ENCODE results near the gene CCDC85B. TPM values are rescaled to one million over a fixed set of nuclear protein-coding genes. Genes with fewer than 3 reads are reported as not detected.

Gene CCDC85B
- polyA plus RNA-seq, 1 of the 3 experiments (the other 2 are of a cell fraction) = 52.8 TPM

DNA sequence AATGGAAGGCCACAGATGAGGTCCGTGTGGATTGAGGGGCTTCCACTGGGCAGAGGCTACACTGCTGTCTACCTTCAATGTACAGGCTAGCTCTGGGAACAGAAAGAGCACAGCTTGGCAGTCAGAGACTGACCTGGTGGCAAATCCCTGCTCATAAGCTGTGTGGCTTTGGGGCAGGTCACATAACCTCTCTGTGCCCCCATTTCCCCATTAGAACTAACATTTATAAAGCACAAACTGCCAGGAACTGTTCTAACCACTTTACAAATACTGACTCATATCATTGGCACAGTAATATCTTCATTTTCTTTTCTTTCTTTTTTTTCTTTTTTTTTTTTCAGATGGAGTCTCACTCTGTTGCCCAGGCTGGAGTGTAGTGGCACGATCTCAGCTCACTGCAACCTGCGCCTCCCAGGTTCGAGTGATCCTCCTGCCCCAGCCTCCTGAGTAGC, 6.6 kb downstream of the CCDC85B start:
- peak overlapping the region; percentile 97 for H3K9ac ChIP-seq
- H3K27me3 ChIP-seq (ENCODE audit: insufficient read depth) = no peaks in the 10 kb centered on the region
- H3K36me3 ChIP-seq (replicated peaks in 1 of 2; ENCODE audit: control insufficient read depth in 1 of 2, insufficient read depth in 2 of 2, low read length in 1 of 2) = peaks cover 0 to 44% of the 10 kb centered on the region in 2 experiments
- ChIA-PET CTCF (interaction anchor here (0.8 to 4.9 kb wide), 4 partner anchors 8 to 12 kb away, joined by 3 to 20 read pairs (median 12); partner anchors contain the start of genes CCDC85B and FIBP), POLR2A (no interaction called here)
- H3K79me2 ChIP-seq (ENCODE audit: insufficient read depth) = peaks cover 96% of the 10 kb centered on the region
- H3K4me3 ChIP-seq (ENCODE audit: low read depth in 2 of 2, low read length in 1 of 2) = peak overlapping the region in 1 of 2 experiments; percentile 82; a peak in 2 of 4 replicates
- peaks cover 19 to 48% of the 10 kb centered on the region in 2 experiments; a peak in 3 of 4 replicates for H3K4me1 ChIP-seq (ENCODE audit: control insufficient read depth in 1 of 2, insufficient read depth in 2 of 2, low read depth in 1 of 2, low read length in 1 of 2)
- peak overlapping the region in 1 of 2 experiments; percentile 94; a peak in 2 of 4 replicates for H3K27ac ChIP-seq (ENCODE audit: low read depth in 2 of 2, low read length in 1 of 2)
- no peak for DNase-seq
- TF ChIP-seq, protein P1, sequence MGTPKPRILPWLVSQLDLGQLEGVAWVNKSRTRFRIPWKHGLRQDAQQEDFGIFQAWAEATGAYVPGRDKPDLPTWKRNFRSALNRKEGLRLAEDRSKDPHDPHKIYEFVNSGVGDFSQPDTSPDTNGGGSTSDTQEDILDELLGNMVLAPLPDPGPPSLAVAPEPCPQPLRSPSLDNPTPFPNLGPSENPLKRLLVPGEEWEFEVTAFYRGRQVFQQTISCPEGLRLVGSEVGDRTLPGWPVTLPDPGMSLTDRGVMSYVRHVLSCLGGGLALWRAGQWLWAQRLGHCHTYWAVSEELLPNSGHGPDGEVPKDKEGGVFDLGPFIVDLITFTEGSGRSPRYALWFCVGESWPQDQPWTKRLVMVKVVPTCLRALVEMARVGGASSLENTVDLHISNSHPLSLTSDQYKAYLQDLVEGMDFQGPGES (IDR thresholded peaks at IDR 0.05; ENCODE audit: low read depth, low read length) = no peak
- no peak for TF ChIP-seq FOXJ3 (CRISPR knock-in tag; IDR thresholded peaks at IDR 0.05)
- TF ChIP-seq, protein P2, sequence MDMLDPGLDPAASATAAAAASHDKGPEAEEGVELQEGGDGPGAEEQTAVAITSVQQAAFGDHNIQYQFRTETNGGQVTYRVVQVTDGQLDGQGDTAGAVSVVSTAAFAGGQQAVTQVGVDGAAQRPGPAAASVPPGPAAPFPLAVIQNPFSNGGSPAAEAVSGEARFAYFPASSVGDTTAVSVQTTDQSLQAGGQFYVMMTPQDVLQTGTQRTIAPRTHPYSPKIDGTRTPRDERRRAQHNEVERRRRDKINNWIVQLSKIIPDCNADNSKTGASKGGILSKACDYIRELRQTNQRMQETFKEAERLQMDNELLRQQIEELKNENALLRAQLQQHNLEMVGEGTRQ (IDR thresholded peaks at IDR 0.05; ENCODE audit: borderline replicate concordance, low read depth, low read length) = no peak
- TF ChIP-seq MEF2A (IDR thresholded peaks at IDR 0.05; ENCODE audit: borderline replicate concordance, low read depth) = no peak
- no peak for TF ChIP-seq ZBTB33 (IDR thresholded peaks at IDR 0.05; ENCODE audit: borderline replicate concordance, low read depth)
- no peak for TF ChIP-seq MXI1 (IDR thresholded peaks at IDR 0.05; ENCODE audit: low read depth, low read length)
- TF ChIP-seq USF1 (IDR thresholded peaks at IDR 0.05; ENCODE audit: borderline replicate concordance, low read depth) = no peak
- no peak for TF ChIP-seq CHD2 (IDR thresholded peaks at IDR 0.05; ENCODE audit: low read length, partially characterized antibody)
- TF ChIP-seq GATA2 (CRISPR knock-in tag; IDR thresholded peaks at IDR 0.05) = no peak
- no peak for TF ChIP-seq JUND (IDR thresholded peaks at IDR 0.05)
- no peak for TF ChIP-seq POLR2AphosphoS5 (IDR thresholded peaks at IDR 0.05; ENCODE audit: low read depth, low read length)
- TF ChIP-seq EP300 (IDR thresholded peaks at IDR 0.05; ENCODE audit: borderline replicate concordance in 1 of 2, low read depth in 1 of 2, low read length in 1 of 2) = no peak
- TF ChIP-seq SIN3A (IDR thresholded peaks at IDR 0.05; ENCODE audit: borderline replicate concordance, low read depth, low read length) = no peak
- no peak for TF ChIP-seq RAD21 (IDR thresholded peaks at IDR 0.05; ENCODE audit: low read length)
- 93% methylated on average over 4 of the region's 4 CpGs for WGBS (ENCODE audit: low lambda C conversion rate)
- H4K20me1 ChIP-seq (ENCODE audit: insufficient read depth) = peaks cover 70% of the 10 kb centered on the region
- peak overlapping the region; percentile 89 for H3K4me2 ChIP-seq
- peaks cover 71% of the 10 kb centered on the region for H3F3A ChIP-seq (replicated peaks; ENCODE audit: insufficient read depth)
- no peak overlapping the region for H2AFZ ChIP-seq (ENCODE audit: low read depth)
- no peaks in the 10 kb centered on the region for H3K9me3 ChIP-seq
- no peaks in the 10 kb centered on the region for H3K9me2 ChIP-seq

All from SK-N-SH (cell line).